ENCODE data around the gene ACD.

DNA sequence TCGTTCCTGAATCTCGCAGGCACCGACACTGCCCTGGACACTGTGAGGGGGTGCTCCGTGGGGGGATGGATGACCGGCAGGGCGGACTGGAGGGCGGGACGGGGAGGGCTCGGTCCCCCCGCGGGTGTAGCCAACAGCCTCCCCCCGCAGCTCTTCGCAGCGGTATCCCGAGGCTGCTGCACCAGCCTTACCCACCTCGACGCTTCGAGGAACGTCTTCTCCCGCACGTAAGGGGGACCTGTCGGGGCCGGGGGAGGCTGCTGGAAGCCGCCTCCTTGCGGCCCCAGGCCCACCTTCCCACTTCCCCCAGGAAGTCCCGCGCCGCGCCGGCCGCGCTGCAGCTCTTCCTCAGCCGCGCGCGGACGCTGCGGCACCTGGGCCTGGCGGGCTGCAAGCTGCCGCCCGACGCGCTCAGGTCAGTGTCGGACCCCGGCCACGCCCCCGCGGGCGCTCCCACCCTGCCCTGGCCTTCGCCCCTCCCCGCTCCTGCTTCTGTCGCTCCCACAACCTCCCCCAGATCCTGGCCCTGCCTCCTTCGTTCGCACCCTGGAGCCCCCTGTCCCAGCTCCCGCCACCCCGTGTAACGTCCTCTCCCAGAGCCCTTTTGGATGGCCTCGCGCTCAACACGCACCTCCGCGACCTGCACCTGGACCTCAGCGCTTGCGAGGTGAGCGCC is 11.8 kb downstream of the ACD start:
- TF ChIP-seq, protein P1, sequence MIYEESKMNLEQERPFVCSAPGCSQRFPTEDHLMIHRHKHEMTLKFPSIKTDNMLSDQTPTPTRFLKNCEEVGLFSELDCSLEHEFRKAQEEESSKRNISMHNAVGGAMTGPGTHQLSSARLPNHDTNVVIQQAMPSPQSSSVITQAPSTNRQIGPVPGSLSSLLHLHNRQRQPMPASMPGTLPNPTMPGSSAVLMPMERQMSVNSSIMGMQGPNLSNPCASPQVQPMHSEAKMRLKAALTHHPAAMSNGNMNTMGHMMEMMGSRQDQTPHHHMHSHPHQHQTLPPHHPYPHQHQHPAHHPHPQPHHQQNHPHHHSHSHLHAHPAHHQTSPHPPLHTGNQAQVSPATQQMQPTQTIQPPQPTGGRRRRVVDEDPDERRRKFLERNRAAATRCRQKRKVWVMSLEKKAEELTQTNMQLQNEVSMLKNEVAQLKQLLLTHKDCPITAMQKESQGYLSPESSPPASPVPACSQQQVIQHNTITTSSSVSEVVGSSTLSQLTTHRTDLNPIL (CRISPR knock-in tag; IDR thresholded peaks at IDR 0.05; ENCODE audit: low read depth): no peak
- no peak for TF ChIP-seq SNAI2 (CRISPR knock-in tag; IDR thresholded peaks at IDR 0.05)
- TF ChIP-seq PATZ1 (CRISPR knock-in tag; IDR thresholded peaks at IDR 0.05; ENCODE audit: borderline replicate concordance): no peak
- no peak for TF ChIP-seq ZFP30 (CRISPR knock-in tag; IDR thresholded peaks at IDR 0.05)
- TF ChIP-seq ZC3H10 (CRISPR knock-in tag; IDR thresholded peaks at IDR 0.05): no peak
- no peak for TF ChIP-seq ZNF8 (CRISPR knock-in tag; IDR thresholded peaks at IDR 0.05)
- TF ChIP-seq, protein P2, sequence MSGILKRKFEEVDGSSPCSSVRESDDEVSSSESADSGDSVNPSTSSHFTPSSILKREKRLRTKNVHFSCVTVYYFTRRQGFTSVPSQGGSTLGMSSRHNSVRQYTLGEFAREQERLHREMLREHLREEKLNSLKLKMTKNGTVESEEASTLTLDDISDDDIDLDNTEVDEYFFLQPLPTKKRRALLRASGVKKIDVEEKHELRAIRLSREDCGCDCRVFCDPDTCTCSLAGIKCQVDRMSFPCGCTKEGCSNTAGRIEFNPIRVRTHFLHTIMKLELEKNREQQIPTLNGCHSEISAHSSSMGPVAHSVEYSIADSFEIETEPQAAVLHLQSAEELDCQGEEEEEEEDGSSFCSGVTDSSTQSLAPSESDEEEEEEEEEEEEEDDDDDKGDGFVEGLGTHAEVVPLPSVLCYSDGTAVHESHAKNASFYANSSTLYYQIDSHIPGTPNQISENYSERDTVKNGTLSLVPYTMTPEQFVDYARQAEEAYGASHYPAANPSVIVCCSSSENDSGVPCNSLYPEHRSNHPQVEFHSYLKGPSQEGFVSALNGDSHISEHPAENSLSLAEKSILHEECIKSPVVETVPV (CRISPR knock-in tag; IDR thresholded peaks at IDR 0.05): no peak
- TF ChIP-seq CSDC2 (CRISPR knock-in tag; IDR thresholded peaks at IDR 0.05): no peak
- no peak for TF ChIP-seq RARB (CRISPR knock-in tag; IDR thresholded peaks at IDR 0.05)
- TF ChIP-seq PPARA (CRISPR knock-in tag; IDR thresholded peaks at IDR 0.05; ENCODE audit: borderline replicate concordance): no peak
- no peak for TF ChIP-seq ISL1 (CRISPR knock-in tag; IDR thresholded peaks at IDR 0.05)
- TF ChIP-seq OSR1 (CRISPR knock-in tag; IDR thresholded peaks at IDR 0.05): no peak
- TF ChIP-seq TCF4 (CRISPR knock-in tag; IDR thresholded peaks at IDR 0.05; ENCODE audit: borderline replicate concordance): no peak
